Measurements from ENCODE around the gene ARMC6.
A peak's percentile ranks its signal among the peaks of the same experiment; 100 is the strongest.

The ARMC6 gene

DNA sequence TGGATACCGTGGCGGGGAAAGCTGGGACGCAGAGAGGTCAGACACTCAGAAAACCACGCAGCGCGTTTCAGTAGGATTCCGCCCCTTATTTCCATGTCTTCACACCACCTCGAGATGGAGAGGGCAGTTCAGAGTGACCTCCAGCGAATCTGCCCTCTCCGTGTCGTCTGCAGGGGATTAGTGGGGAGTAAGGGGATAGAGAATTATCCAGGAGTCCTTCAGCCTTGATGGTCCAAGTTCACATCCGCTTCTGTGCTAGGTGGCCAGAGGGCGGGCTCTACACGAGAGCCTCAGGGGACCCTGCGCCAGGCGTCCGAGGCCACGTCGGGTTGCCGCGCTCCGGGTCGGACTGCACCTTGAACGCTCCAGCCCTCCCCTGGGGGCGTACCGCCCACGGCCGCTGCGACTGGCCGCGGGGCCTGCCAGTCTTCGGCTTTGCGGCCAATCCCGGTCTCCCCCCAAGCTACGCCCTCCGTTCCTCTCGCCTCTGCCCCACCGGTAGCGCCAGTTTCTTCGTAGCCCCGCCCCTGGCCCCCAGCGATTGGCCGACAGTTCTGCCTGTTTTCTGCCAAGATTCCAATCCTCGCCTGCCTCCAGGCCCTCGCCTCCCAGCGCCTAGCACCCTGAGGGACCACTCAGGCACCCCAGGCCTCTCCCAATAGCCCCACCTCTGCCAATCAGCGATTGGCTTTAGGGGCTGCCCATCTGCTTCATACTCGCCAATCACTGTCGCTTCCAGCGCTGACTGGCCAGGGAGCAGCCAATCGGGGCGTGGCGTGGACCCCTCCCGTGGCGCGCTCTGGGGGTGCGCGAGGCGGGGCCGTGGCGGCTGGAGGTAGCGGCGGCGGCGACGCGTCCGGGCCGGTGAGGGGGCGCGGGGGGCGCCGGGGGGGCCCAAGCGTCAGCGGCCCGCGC is 30.0 kb downstream of the ARMC6 start, which contains the start of gene SLC25A42:
SLC25A42 (plus strand) TSS at position 812 of the 915 bp plus-strand sequence. CDS start 32,131 bp downstream, outside the sequence.
- TF ChIP-seq, protein P1, sequence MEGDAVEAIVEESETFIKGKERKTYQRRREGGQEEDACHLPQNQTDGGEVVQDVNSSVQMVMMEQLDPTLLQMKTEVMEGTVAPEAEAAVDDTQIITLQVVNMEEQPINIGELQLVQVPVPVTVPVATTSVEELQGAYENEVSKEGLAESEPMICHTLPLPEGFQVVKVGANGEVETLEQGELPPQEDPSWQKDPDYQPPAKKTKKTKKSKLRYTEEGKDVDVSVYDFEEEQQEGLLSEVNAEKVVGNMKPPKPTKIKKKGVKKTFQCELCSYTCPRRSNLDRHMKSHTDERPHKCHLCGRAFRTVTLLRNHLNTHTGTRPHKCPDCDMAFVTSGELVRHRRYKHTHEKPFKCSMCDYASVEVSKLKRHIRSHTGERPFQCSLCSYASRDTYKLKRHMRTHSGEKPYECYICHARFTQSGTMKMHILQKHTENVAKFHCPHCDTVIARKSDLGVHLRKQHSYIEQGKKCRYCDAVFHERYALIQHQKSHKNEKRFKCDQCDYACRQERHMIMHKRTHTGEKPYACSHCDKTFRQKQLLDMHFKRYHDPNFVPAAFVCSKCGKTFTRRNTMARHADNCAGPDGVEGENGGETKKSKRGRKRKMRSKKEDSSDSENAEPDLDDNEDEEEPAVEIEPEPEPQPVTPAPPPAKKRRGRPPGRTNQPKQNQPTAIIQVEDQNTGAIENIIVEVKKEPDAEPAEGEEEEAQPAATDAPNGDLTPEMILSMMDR (conservative IDR thresholded peaks at IDR 0.05; ENCODE audit: low read depth, low read length) = no peak
- peak; percentile 99 for DNase-seq (ENCODE audit: low read depth)
- peak within 1 kb of the TSS; percentile 74 for H3K4me3 ChIP-seq (ENCODE audit: low read length)

DNA sequence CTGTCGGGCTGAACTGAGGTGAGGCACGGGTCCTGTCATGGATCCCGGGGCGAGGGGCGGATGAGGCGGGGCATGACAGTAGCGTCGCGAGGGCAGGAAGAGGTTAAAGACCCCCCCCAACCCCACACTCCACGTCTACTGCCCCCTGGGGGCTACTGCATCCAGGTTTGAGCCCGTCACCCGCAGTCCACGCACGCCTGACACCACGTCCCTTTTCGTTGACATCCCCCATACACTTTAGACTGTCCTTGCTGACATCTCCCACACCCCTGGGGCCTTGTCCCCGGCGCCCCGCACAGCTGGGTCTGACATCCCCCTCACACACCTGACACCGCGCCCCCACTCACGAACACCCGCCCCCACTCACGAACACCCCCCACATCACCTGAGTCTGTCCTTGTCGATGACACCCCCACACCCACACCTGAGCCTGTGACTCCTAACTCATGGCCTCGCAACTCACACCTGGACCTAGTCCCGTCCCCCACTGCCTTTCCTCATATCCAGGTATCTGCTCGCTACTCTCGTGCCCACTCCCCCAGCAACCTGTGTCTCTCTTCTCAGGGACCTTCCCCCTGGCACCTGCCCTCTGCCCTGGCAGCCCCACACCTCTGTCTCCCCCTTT is 30.8 kb downstream of the ARMC6 start:
- TF ChIP-seq, protein P1 (conservative IDR thresholded peaks at IDR 0.05; ENCODE audit: low read depth, low read length) = peak; percentile 35
- DNase-seq (ENCODE audit: low read depth) = no peak
- H3K4me3 ChIP-seq (ENCODE audit: low read length) = peak overlapping the region; percentile 74

DNA sequence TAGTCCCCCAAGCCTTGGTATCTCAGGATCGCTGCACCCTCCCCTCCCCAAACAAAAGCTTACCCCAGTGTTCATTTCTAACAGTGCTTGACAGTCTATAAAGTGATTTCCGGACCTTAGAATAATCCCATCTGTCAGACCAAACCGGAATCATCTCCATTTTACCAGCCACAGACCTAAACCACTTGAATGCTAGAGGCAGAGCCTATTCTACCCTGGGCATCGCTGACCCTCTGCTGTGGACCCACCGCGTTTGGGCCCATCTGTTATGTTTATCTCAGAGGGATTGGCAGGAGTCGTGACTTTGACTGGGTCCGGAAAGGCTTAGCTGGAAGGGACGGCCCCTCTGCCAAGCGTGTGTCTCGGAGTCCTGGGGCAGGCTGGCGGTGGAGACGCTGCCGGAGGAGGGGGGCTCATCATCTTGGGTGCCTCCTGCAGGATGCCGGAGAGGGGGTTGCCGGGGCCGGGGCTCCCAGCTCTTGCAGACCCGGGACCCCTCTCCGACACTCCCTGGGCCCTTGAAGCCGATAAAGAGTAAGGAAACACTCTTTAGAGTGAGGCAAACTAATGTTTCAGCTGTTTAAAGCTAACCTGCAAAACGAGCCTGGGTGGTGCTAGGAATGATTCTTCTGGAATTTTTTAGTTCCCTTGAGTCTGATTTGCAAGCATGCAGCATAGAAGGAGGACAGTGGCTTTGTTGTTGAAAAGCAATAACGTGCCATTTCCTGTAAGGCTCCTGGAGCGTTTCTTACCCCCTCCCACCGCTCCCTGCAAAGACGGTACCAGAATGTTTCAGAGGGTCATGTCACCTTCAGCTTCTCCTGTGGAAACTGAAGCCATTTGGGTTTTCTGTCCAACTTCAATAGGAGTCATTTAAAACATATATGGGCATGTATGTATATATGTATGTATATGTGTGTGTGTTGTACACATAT is 31.7 kb downstream of the ARMC6 start:
- peak overlapping the region; percentile 74 for H3K4me3 ChIP-seq (ENCODE audit: low read length)
- TF ChIP-seq, protein P1 (conservative IDR thresholded peaks at IDR 0.05; ENCODE audit: low read depth, low read length) = no peak
- no peak for DNase-seq (ENCODE audit: low read depth)

DNA sequence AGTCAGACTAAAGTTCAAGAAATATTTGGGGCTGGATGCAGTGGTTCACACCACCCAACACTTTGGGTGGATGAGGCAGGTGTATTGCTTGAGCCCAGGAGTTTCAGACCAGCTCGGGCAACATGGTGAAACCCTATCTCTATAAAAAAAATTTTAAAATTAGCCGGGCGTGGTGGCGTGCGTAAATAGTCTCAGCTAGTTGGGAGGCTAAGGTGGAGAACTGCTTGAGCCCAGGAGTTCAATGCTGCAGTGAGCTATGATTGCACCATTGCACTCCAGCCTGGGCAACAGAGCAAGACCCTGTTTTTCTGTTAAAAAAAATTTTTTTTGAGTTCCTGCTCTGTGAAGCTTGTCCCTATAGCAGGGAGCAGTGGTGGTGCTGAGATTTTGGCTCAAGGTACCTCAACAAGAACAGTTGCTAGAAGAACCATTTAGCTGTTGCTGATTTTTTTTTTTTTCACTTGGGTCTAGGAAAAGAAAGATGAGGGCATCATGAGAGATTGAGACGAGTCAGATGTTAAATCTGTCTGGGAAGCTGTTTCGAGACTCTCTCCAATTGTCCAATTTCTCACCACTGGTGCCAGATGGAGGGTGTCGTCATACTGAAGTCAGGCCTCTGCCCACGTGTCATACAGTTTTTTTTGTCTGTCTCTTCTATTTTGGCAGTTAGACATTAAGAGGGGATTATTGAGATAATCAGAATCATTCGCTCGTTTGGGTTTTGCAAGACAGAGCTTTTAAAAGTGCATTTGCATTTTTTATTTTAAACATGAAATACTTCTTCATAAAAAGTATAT is 34.1 kb downstream of the ARMC6 start:
- TF ChIP-seq, protein P1 (conservative IDR thresholded peaks at IDR 0.05; ENCODE audit: low read depth, low read length) = no peak
- H3K4me3 ChIP-seq (ENCODE audit: low read length) = no peak overlapping the region
- DNase-seq (ENCODE audit: low read depth) = no peak

DNA sequence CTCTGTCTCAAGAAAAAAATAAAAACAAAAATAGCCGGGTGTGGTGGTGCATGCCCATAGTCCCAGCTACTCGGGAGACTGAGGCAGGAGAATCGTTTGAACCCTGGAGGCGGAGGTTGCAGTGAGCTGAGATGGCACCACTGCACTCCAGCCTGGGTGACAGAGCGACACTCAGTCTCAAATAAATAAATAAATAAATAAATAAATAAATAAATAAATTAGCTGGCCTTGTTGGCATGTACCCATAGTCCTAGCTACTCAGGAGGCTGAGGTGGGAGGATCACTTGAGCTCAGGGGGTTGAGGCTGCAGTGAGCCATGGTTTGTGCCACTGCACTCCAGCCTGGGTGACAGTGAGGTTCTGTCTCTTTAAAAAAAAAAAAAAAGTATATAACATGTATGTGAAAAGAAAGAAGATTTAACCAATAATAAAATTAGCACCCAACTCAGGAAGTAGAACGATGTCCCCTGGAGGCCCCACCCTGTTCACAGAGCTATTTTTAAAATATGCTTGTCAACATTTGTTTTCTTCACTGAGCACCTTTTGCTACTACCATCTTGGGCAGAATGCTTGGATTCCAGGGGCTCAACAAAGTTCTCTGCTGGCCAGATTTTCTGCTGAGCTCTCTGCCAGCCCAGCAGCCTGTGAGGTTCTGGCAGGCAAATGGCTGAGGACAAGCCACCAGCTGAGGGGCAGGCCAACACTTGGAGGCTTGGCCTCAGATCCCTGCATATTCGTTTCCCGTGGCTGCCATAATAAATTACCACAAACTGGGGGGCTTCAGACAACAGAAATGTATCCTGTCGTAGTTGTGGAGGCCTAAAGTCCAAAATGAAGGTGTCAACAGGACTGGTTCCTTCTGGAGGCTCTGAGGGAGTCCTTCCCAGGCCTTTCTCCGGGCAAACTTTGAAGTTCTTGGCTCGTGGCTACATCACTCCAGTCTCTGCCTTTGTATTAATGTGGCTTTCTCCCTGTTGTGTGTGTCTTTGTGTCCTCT is 35.6 kb downstream of the ARMC6 start:
- H3K4me3 ChIP-seq (ENCODE audit: low read length) = no peak overlapping the region
- TF ChIP-seq, protein P1 (conservative IDR thresholded peaks at IDR 0.05; ENCODE audit: low read depth, low read length) = no peak
- DNase-seq (ENCODE audit: low read depth) = no peak

Measured in retinal pigment epithelial cell (primary cell).